Measurements from ENCODE around the gene GPR85. TPM values are rescaled to one million over a fixed set of nuclear protein-coding genes. Genes with fewer than 3 reads are reported as not detected.

Gene GPR85
- total and polyA plus RNA-seq, 8 donors: 0.82 to 2.7 (median 1.4) TPM

- Histone ChIP-seq H3K4me3 (no peak overlapping the region), H3K9me3 (peaks cover 0 to 3% of the 10 kb centered on the region in 2 donors), H3K36me3 (no peaks in the 10 kb centered on the region), H3K27me3 (no peaks in the 10 kb centered on the region), H3K4me1 (no peaks in the 10 kb centered on the region), H3K27ac (no peak overlapping the region)
- intact Hi-C loops (cut with DNase I): no loop called here
- TF ChIP-seq CTCF (IDR thresholded peaks at IDR 0.05): no peak
- no peak for ATAC-seq
- DNase-seq: no peak
These were observed 41.2 kb downstream of the GPR85 start for GRCh38 chr7:113045379-113045778.

- Histone ChIP-seq H3K9me3 (peaks cover 0 to 2% of the 10 kb centered on the region in 2 donors), H3K27me3 (no peaks in the 10 kb centered on the region), H3K4me1 (no peaks in the 10 kb centered on the region), H3K36me3 (no peaks in the 10 kb centered on the region), H3K27ac (no peak overlapping the region), H3K4me3 (no peak overlapping the region)
- ATAC-seq (no peak), DNase-seq (no peak)
- TF ChIP-seq CTCF (IDR thresholded peaks at IDR 0.05): no peak
- intact Hi-C loops (cut with DNase I): no loop called here
These were observed 42.2 kb downstream of the GPR85 start for GRCh38 chr7:113044394-113044793.

GRCh38 chr7:113040849-113041248 is 45.8 kb downstream of the GPR85 start:
- Histone ChIP-seq H3K27ac (no peak overlapping the region), H3K4me3 (no peak overlapping the region), H3K9me3 (no peaks in the 10 kb centered on the region), H3K4me1 (no peaks in the 10 kb centered on the region), H3K27me3 (no peaks in the 10 kb centered on the region), H3K36me3 (no peaks in the 10 kb centered on the region)
- DNase-seq: no peak
- TF ChIP-seq CTCF (IDR thresholded peaks at IDR 0.05): no peak
- intact Hi-C loops (cut with DNase I): no loop called here
- ATAC-seq: peak; percentile 83

- DNase-seq: peak in 1 of 4 donors; percentile 5
- no peaks in the 10 kb centered on the region for H3K27me3 ChIP-seq
- H3K4me3 ChIP-seq: no peak overlapping the region
- H3K9me3 ChIP-seq: no peaks in the 10 kb centered on the region
- H3K4me1 ChIP-seq: no peaks in the 10 kb centered on the region
- no peak overlapping the region for H3K27ac ChIP-seq
- H3K36me3 ChIP-seq: no peaks in the 10 kb centered on the region
- TF ChIP-seq CTCF (IDR thresholded peaks at IDR 0.05): no peak
- intact Hi-C loops (cut with DNase I): no loop called here
- peak; percentile 58 for ATAC-seq
These were observed 52.7 kb downstream of the GPR85 start for GRCh38 chr7:113033959-113034358.

Other genes starting within 250 kb of the GPR85 start
- gene SMIM30, start 31.7 kb upstream of the GPR85 start, total RNA-seq: 10 to 100 TPM; 50.8 to 56.2 TPM
- 10 to 100 TPM; 67.1 to 80.0 (median 72.6) TPM for gene SMIM30, start 31.7 kb upstream of the GPR85 start, polyA plus RNA-seq (ENCODE audit: insufficient read length in 6 of 6)